Heart left ventricle (tissue), 16 donors: ENCODE results near the gene BTAF1. TPM values are rescaled to one million over a fixed set of nuclear protein-coding genes. Genes with fewer than 3 reads are reported as not detected.

Source experiments
- ATAC-seq, 4 donors: fragments of 200-7000 bp; cut with Tn5 transposase; one replicate each; pipeline ENCODE4 v1.9.1; 2020 to 2022; ENCODE audit warnings: moderate library complexity in 4 of 4, mild to moderate bottlenecking in 3 of 4, moderate number of reproducible peaks in 1 of 4
- DNase-seq, 5 donors: peaks; one replicate each; pipeline ENCODE4 v3.0.0-alpha.2; 2020
- H3K27ac ChIP-seq, 12 donors: fragments of 200-600 bp; sonication (generic) in 4 of 12; one replicate each; pipeline versions ENCODE4 v1.5.0 to v1.8.0; 2016 to 2022; ENCODE audit warnings: mild to moderate bottlenecking in 2 of 12
- H3K27me3 ChIP-seq, 9 donors: fragments of 200-600 bp; sonication (generic) in 2 of 9; one replicate each; pipeline versions ENCODE4 v1.5.1 to v1.8.0; 2016 to 2022; ENCODE audit warnings: mild to moderate bottlenecking in 3 of 9
- H3K36me3 ChIP-seq, 9 donors: fragments of 200-600 bp; sonication (generic) in 2 of 9; one replicate each; pipeline versions ENCODE4 v1.5.0 to v1.8.0; 2018 to 2022; ENCODE audit warnings: mild to moderate bottlenecking in 2 of 9
- H3K4me1 ChIP-seq, 12 donors: fragments of 200-600 bp; sonication (generic) in 4 of 12; one replicate each; pipeline versions ENCODE4 v1.5.0 to v1.8.0; 2016 to 2022; ENCODE audit warnings: mild to moderate bottlenecking in 3 of 12
- H3K4me3 ChIP-seq, 12 donors: fragments of 200-600 bp; sonication (generic) in 4 of 12; one replicate each; pipeline versions ENCODE4 v1.5.0 to v1.8.0; 2017 to 2022; ENCODE audit warnings: mild to moderate bottlenecking in 9 of 12, moderate library complexity in 4 of 12
- H3K9me3 ChIP-seq, 12 donors: fragments of 200-600 bp; sonication (generic) in 4 of 12; one replicate each; pipeline versions ENCODE4 v1.5.0 to v1.8.0; 2016 to 2022; ENCODE audit warnings: mild to moderate bottlenecking in 1 of 12
- POLR2A ChIP-seq, 2 donors: fragments of 450-650 bp; IDR thresholded peaks; one replicate each; pipeline ENCODE4 v1.6.1; 2017; ENCODE audit warnings: antibody characterized with exemption in 2 of 2, mild to moderate bottlenecking in 2 of 2, moderate library complexity in 2 of 2
- WGBS, 4 donors: extraction: QIAGEN DNeasy Blood & Tissue Kit in 2 of 4; methylation state at CpG; one replicate each; pipeline versions ENCODE4 v1.1.5 to v1.1.7; 2013 to 2018; 5-methylcytosine and 5-hydroxymethylcytosine counted together
- intact Hi-C, 10 donors: fragments of 100-400 bp; cut with DNase I; formaldehyde crosslinking; loops; one replicate each; pipeline versions ENCODE4 v1.11.1 to v1.14.2; 2022
- polyA plus RNA-seq, 2 donors: library from polyadenylated mRNA; stranded (reverse); fragments of 200-250 nt; gene quantifications; one replicate each; pipeline ENCODE4 v1.2.3, GENCODE V29; 2013
- total RNA-seq, 9 donors: library from RNA; depleted of rRNA in 2 of 9; stranded (reverse); fragments of >200 nt in 2 of 9; fragmentation: NEBNext Ultra II Directional in 3 of 9; extraction: Animal tissue kit (Norgen Biotek cat#: 25700) in 3 of 9; gene quantifications; one replicate each; pipeline versions ENCODE4 v1.1.0 to v1.2.4, GENCODE V29; 2016 to 2023
- TF ChIP-seq, protein P1 (sequence below), 12 donors: fragments of 200-600 bp; sonication (generic) in 4 of 12; IDR thresholded peaks; one replicate each; pipeline versions ENCODE4 v1.5.0 to v1.8.0; 2018 to 2022; ENCODE audit warnings: antibody characterized with exemption in 12 of 12, mild to moderate bottlenecking in 5 of 12
- donor health status: ischemic (EF 13 %, LVEDD 7.1; RV severe dilation, severe dysfunction).
- donor health status: healthy with polysubstance abuse.
- donor health status: DM: no; HTN: yes; CAD: no.
- donor health status: DM: no; HTN: no; CAD: no.
- donor health status: ischemic (EF 25% LVEDD 6.9; RV normal size, moderate dysfunction).
- donor health status: ischemic (EF 25% LVEDD 5.7; RV mildly dilated, moderate dysfunction).
- donor health status: healthy.
- donor health status: DM: yes; HTN: yes; CAD: no.
- donor health status: ischemic (EF 35%, LVEDD 5.7; RV mildly dilated, moderate dysfunction).
- donor health status: nonischemic (EF 11% LVEDD 7.7; RV severe dilation, severe dysfunction).
- donor health status: DM: yes; HTN: yes; CAD: no.
- donor health status: PGD.
- donor health status: ischemic (EF 29% LVEDD 5.4; RV normal size, mild dysfunction).
- donor health status: nonischemic (EF 23%, LVEDD 6.1; RV moderate dilation, normal function).

The BTAF1 gene
- total and polyA plus RNA-seq, 11 donors, result 5.5 to 22.3 (median 11.8) TPM

DNA sequence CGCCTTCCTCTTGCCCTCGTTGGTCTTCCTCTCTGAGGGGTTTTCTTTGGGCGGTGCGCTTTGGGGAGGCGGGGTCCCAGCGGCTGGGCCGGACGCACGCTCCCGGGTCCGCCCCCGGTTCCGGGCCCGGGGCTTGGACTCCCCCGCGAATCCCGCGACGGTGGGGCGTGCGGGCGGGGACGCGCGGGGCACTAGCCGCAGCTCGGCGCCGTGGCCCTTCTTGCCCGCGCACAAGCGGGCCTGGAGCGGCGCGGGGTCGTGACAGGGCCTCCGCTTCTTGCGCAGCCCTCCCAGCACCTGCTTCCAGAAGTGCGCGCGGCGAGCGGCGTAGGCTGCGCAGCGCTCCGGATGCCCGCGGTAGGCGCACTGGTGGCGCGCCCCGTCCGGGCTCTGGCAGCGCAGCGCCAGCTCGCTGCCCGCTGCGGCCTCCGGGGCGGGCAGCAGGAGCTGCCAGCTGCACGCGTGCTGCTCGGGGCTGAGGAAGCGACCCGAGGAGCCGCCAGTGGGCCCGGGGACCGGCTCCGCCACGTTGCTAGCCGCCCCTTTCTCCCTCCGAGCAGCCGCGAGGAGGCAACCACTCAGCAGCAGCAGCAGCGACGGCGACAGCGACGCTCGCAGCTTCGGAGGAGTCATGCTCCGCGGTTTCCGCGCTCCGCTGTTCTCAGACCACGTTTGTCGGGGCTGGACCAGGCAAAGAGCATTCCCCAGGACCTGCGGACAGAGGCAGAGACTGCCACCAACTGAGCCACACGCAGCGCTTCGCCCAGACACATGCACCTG, 15.0 kb upstream of the BTAF1 start:
- DNase-seq (peak; percentile 70 to 87 (median 82)), ATAC-seq (peak; percentile 91 to 97 (median 97))
- no peak for TF ChIP-seq POLR2A (IDR thresholded peaks at IDR 0.05)
- TF ChIP-seq, protein P1, sequence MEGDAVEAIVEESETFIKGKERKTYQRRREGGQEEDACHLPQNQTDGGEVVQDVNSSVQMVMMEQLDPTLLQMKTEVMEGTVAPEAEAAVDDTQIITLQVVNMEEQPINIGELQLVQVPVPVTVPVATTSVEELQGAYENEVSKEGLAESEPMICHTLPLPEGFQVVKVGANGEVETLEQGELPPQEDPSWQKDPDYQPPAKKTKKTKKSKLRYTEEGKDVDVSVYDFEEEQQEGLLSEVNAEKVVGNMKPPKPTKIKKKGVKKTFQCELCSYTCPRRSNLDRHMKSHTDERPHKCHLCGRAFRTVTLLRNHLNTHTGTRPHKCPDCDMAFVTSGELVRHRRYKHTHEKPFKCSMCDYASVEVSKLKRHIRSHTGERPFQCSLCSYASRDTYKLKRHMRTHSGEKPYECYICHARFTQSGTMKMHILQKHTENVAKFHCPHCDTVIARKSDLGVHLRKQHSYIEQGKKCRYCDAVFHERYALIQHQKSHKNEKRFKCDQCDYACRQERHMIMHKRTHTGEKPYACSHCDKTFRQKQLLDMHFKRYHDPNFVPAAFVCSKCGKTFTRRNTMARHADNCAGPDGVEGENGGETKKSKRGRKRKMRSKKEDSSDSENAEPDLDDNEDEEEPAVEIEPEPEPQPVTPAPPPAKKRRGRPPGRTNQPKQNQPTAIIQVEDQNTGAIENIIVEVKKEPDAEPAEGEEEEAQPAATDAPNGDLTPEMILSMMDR (IDR thresholded peaks at IDR 0.05), result peak; percentile 14 to 74 (median 40)
- Histone ChIP-seq H3K36me3 (no peaks in the 10 kb centered on the region), H3K27me3 (peaks cover 0 to 4% (median 0%) of the 10 kb centered on the region in 9 donors), H3K4me1 (peaks cover 0 to 23% (median 8%) of the 10 kb centered on the region in 12 donors), H3K9me3 (no peaks in the 10 kb centered on the region), H3K27ac (peak overlapping the region in 11 of 12 donors; percentile 64 to 83 (median 79)), H3K4me3 (peak overlapping the region; percentile 55 to 94 (median 80))
- intact Hi-C loops, result loop anchor here in 5 of 10 donors (1.0 to 10.0 kb wide), 5 partner anchors 15 to 414 kb away; partner anchors contain the start of genes BTAF1 (in 1 of the 5) and TNKS2 (in 1 of the 5)
- WGBS, 4 donors, result 0 to 1% (median 0%) methylated on average over 25 to 93 of the region's 93 CpGs

DNA sequence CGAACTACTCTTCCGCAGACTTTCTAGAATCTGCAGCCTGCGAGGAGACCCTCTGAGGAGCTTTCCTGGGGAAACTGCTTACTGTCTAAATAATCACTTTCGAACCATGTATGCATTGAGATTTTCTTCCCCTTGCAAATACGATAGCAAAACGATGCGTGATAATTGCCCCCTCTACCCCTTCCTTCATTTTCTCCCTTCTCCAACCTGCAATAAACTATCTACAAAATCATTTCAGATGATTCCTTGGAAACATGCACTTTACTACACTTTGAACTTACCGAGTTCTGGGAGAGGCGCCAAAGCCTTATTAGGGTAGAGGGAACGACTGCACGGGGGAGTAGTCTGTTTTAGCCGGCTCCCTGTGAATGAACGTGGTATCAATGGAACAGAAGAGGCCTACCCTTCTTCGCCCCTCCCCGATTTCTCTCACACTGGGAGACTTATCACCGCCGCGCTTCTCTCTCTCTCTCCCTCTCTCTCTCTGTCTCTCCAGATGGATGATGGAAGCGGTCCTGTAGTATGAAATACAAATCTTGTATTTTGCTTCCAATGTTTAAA, 14.4 kb upstream of the BTAF1 start, which contains the start of gene FGFBP3:
Gene FGFBP3, minus strand, starts transcription at position 370 of the 561 bp plus-strand sequence. CDS start 517 bp downstream, outside the sequence.
- H3K9me3 ChIP-seq, result no peaks in the 10 kb centered on the region
- H3K4me1 ChIP-seq, result peaks cover 0 to 23% (median 8%) of the 10 kb centered on the region in 12 donors
- H3K36me3 ChIP-seq, result no peaks in the 10 kb centered on the region
- TF ChIP-seq POLR2A (IDR thresholded peaks at IDR 0.05), result no peak
- TF ChIP-seq, protein P1 (IDR thresholded peaks at IDR 0.05), result no peak
- peaks cover 0 to 6% (median 0%) of the 10 kb centered on the region in 9 donors for H3K27me3 ChIP-seq
- ATAC-seq, result peak; percentile 25 to 56 (median 40)
- H3K4me3 ChIP-seq, result peak within 1 kb of the TSS; percentile 55 to 94 (median 80)
- 0 to 1% (median 0%) methylated on average over 19 of the region's 19 CpGs for WGBS, 4 donors
- peak in 2 of 5 donors; percentile 14 to 24 for DNase-seq
- H3K27ac ChIP-seq, result peak within 1 kb of the TSS in 11 of 12 donors; percentile 64 to 83 (median 79)
- intact Hi-C loops, result loop anchor here in 5 of 10 donors (1.0 to 10.0 kb wide), 5 partner anchors 14 to 414 kb away; partner anchors contain the start of genes BTAF1 (in 1 of the 5) and TNKS2 (in 1 of the 5)

DNA sequence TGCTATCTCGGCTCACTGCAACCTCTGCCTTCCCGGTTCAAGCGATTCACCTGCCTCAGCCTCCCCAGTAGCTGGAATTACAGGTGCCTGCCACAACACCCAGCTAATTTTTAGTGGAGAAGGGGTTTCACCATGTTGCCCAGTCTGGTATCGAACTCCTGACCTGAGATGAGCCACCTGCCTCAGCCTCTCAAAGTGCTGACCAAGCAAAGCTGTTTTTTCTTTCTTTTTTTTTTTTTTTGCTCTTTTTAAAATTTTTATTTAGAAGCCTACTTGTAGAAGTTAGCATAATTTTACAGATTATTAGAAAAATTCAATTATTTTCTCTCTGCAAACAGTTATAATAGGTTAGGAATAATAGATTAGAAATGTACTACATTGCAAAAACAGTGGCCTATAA, 13.1 kb upstream of the BTAF1 start:
- Histone ChIP-seq H3K4me1 (peaks cover 0 to 23% (median 8%) of the 10 kb centered on the region in 12 donors), H3K27ac (no peak overlapping the region), H3K36me3 (no peaks in the 10 kb centered on the region), H3K4me3 (no peak overlapping the region), H3K9me3 (no peaks in the 10 kb centered on the region), H3K27me3 (peaks cover 0 to 10% (median 0%) of the 10 kb centered on the region in 9 donors)
- ATAC-seq (no peak), DNase-seq (no peak)
- intact Hi-C loops, result loop anchor here in 8 of 10 donors (5.0 to 10.0 kb wide), 4 partner anchors 153 to 516 kb away; partner anchors contain the start of gene PPP1R3C (in 1 of the 8)
- TF ChIP-seq POLR2A (IDR thresholded peaks at IDR 0.05), result no peak
- TF ChIP-seq, protein P1 (IDR thresholded peaks at IDR 0.05), result no peak
- 75 to 93% (median 90%) methylated on average over 4 of the region's 4 CpGs for WGBS, 4 donors
